Measurements from ENCODE around the gene PLA2G4A. TPM values are rescaled to one million over a fixed set of nuclear protein-coding genes. Genes with fewer than 3 reads are reported as not detected.

Gene PLA2G4A
- total RNA-seq, 1 donor from 2014 or later, result not detected

- no peak for ATAC-seq (ENCODE audit: low read depth)
- no peak for DNase-seq
- POLR2A ChIA-PET, result no interaction called here
- CTCF ChIA-PET, result no interaction called here
- Mint-ChIP-seq H3K27me3 (no peaks in the 10 kb centered on the region), H3K4me3 (no peak overlapping the region), H3K4me1 (no peaks in the 10 kb centered on the region), H3K36me3 (ENCODE audit: low read depth) (no peaks in the 10 kb centered on the region), H3K27ac (no peak overlapping the region), H3K9me3 (no peaks in the 10 kb centered on the region)
- intact Hi-C loops (cut with micrococcal nuclease), result no loop called here
- TF ChIP-seq CTCF (IDR thresholded peaks at IDR 0.05), result no peak
Measured at GRCh38 chr1:186897008-186897407, 68.3 kb downstream of the PLA2G4A start.

GRCh38 chr1:186899577-186899976 lies 70.8 kb downstream of the PLA2G4A start:
- no peak for DNase-seq
- Mint-ChIP-seq H3K27ac (no peak overlapping the region), H3K4me1 (no peaks in the 10 kb centered on the region), H3K36me3 (ENCODE audit: low read depth) (no peaks in the 10 kb centered on the region), H3K27me3 (no peaks in the 10 kb centered on the region), H3K4me3 (no peak overlapping the region), H3K9me3 (no peaks in the 10 kb centered on the region)
- intact Hi-C loops (cut with micrococcal nuclease), result no loop called here
- TF ChIP-seq CTCF (IDR thresholded peaks at IDR 0.05), result no peak
- ChIA-PET POLR2A (no interaction called here), CTCF (no interaction called here)
- no peak for ATAC-seq (ENCODE audit: low read depth)

GRCh38 chr1:186899977-186900376 lies 71.2 kb downstream of the PLA2G4A start:
- ATAC-seq (ENCODE audit: low read depth) (no peak), DNase-seq (no peak)
- CTCF ChIA-PET, result no interaction called here
- POLR2A ChIA-PET, result no interaction called here
- Mint-ChIP-seq H3K36me3 (ENCODE audit: low read depth) (no peaks in the 10 kb centered on the region), H3K4me1 (no peaks in the 10 kb centered on the region), H3K27ac (no peak overlapping the region), H3K9me3 (no peaks in the 10 kb centered on the region), H3K27me3 (no peaks in the 10 kb centered on the region), H3K4me3 (no peak overlapping the region)
- TF ChIP-seq CTCF (IDR thresholded peaks at IDR 0.05), result no peak
- intact Hi-C loops (cut with micrococcal nuclease), result no loop called here

DNA sequence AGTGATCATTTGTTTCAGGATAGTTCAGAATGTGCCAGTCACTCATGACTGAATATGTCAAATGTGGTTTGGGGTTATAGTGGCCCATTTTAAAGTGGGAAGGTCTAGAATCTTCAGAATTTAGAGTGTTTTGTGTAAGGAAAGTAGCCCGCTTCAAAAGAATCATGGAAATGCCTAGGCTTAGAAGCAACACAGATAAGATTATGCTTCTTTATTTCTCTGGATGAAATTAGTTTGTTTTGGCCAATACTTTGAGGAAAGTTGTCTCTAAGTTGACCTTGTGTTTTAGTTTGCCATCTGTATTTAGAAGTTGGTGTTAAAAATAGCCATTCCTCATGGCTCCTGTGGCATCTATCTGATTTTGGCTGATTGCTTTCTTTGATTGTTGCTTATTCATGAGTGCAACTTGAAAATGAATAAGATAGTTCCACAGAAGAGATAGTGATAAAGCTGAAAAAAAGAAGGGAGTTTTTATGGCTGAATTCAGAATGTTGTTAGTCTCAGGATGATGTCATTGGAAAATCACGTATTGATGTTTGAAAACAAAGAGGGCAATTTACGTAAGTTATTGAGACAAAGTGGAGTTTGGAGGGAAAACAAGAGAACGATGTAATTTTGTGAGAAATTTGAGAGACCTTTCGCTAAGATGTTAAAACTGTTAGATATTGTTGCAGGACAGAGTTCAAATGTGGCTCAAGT lies 71.9 kb downstream of the PLA2G4A start:
- Mint-ChIP-seq H3K27me3 (no peaks in the 10 kb centered on the region), H3K36me3 (ENCODE audit: low read depth) (no peaks in the 10 kb centered on the region), H3K4me3 (no peak overlapping the region), H3K4me1 (no peaks in the 10 kb centered on the region), H3K27ac (no peak overlapping the region), H3K9me3 (no peaks in the 10 kb centered on the region)
- ChIA-PET CTCF (no interaction called here), POLR2A (no interaction called here)
- ATAC-seq (ENCODE audit: low read depth) (no peak), DNase-seq (no peak)
- intact Hi-C loops (cut with micrococcal nuclease), result no loop called here
- TF ChIP-seq CTCF (IDR thresholded peaks at IDR 0.05), result no peak

DNA sequence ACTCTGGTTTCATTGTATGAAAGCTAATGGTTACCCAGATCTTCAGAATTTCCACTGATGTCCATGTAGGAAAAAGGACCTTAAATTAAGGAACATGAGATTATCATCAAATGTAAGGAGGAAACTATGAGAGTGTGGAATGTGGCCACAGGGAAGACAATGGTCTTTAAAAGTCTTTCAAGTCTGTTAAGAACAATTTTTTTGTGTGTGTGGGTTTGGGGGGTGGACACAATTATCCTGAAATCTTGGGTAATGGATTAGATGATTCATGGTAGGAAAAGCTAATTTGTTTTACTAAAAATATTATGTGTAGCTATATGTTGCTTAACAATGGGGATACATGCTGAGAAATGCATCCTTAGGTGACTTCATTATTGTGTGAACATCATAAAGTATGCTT lies 72.9 kb downstream of the PLA2G4A start:
- ATAC-seq (ENCODE audit: low read depth) (no peak), DNase-seq (no peak)
- Mint-ChIP-seq H3K4me3 (no peak overlapping the region), H3K9me3 (no peaks in the 10 kb centered on the region), H3K36me3 (ENCODE audit: low read depth) (no peaks in the 10 kb centered on the region), H3K27me3 (no peaks in the 10 kb centered on the region), H3K4me1 (no peaks in the 10 kb centered on the region), H3K27ac (no peak overlapping the region)
- ChIA-PET CTCF (no interaction called here), POLR2A (no interaction called here)
- TF ChIP-seq CTCF (IDR thresholded peaks at IDR 0.05), result no peak
- intact Hi-C loops (cut with micrococcal nuclease), result no loop called here

Measured in activated B cell treated with CpG ODN at 0.5 μM for 24 hours (primary cell).